ENCODE measurements around the gene MAST3.
A peak's percentile ranks its signal among the peaks of the same experiment; 100 is the strongest.

MAST3 gene

DNA sequence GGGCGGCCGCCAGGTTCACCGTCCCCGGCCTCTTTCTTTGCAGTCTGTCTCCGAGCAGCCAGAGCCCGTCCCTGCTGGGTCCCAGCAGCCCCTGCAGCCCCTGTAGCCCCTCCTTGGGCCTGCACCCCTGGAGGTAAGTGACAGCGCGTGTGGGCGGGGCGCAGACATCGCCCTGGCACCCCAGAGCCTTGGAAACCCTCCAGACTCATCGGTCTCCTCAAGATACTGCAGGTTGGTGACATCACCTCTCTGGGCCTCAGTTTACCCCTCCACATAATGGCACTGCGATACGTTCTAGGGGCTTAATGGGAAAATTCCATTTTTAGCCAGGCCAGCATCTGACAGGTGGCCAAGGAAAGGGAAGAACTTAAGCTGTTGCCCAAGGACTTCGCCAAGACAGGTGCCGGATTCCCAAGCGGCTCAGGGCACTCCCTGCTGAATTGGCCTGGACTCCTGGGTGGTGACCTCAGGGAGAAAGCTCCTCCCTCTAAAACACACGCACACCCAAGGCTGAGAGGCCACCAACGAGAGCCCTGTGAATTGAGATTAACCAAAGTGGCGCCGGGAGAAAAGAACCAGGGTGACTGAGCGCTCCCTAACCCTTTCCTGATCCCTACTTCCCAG lies 13.1 kb downstream of the MAST3 start:
- no peak for TF ChIP-seq Cebpa-rat (IDR thresholded peaks at IDR 0.05)
- Histone ChIP-seq H3K4me3 (peak overlapping the region; percentile 61 to 89 (median 73)), H3K9ac (peak overlapping the region; percentile 66 to 89 (median 82)), H3K4me2 (peak overlapping the region; percentile 88 to 100 (median 98)), H3K36me3 (peaks cover 23 to 48% (median 41%) of the 10 kb centered on the region in 11 experiments), H3K9me3 (replicated peaks in 1 of 11) (no peaks in the 10 kb centered on the region), H4K20me1 (peaks cover 0 to 35% (median 9%) of the 10 kb centered on the region in 11 experiments; a peak in 10 of 22 replicates), H3K27ac (peak overlapping the region; percentile 62 to 81 (median 77); a peak in 19 of 22 replicates), H3K4me1 (peaks cover 45 to 65% (median 55%) of the 10 kb centered on the region in 10 experiments), H3K27me3 (no peaks in the 10 kb centered on the region)

DNA sequence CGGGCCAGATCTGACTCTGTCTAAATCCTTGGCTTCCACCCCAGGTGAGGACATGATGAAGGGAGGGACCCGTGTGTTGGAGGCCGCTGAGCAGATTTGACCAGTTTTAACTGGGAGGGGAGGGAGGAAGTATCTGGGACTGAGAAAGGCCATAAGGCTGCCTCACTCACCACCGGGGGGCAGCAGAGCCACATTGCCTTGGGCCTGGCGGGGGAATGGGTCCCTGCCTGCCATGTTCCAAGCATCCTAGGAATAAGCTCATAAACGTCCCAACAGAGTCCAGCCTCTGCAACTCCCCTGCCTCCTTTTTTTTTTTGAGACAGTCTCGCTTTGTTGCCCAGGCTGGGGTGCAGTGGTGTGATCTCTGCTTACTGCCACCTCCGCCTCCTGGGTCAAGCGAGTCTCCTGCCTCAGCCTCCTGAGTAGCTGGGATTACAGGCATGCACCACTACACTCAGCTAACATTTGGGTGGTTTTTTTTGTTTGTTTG lies 15.5 kb downstream of the MAST3 start:
- Histone ChIP-seq H3K9ac (peak overlapping the region in 5 of 11 experiments; percentile 18 to 45 (median 27); a peak in 5 of 22 replicates), H3K4me3 (no peak overlapping the region), H3K4me2 (peak overlapping the region in 3 of 11 experiments; percentile 5 to 46 (median 13); a peak in 3 of 22 replicates), H3K27ac (peak overlapping the region in 5 of 11 experiments; percentile 15 to 42 (median 39); a peak in 3 of 22 replicates), H3K9me3 (replicated peaks in 1 of 11) (no peaks in the 10 kb centered on the region), H3K36me3 (peaks cover 23 to 52% (median 42%) of the 10 kb centered on the region in 11 experiments), H3K4me1 (peaks cover 40 to 63% (median 49%) of the 10 kb centered on the region in 10 experiments), H3K27me3 (no peaks in the 10 kb centered on the region), H4K20me1 (peaks cover 0 to 46% (median 16%) of the 10 kb centered on the region in 11 experiments; a peak in 15 of 22 replicates)
- TF ChIP-seq Cebpa-rat (IDR thresholded peaks at IDR 0.05) = no peak

DNA sequence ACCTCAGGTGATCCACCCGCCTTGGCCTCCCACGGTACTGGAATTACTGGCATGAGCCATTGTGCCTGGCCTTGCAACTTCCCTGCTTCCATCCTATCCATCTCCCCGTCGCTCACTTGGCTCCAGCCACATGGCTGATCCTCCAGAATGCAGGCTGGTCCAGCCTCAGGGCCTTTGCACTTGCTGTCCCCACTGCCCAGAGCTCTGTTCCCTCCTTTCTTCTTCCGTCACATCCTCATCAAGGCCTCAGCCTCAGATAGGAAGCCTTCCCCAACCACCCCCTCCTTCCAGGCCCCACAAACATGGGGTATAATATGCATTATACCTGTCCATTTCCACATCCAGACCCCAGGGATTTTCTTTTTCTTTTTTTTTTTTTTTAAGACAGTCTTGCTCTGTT lies 16.2 kb downstream of the MAST3 start:
- Histone ChIP-seq H3K4me3 (no peak overlapping the region), H3K4me2 (no peak overlapping the region), H3K9me3 (replicated peaks in 1 of 11) (no peaks in the 10 kb centered on the region), H3K27me3 (no peaks in the 10 kb centered on the region), H3K9ac (peak overlapping the region in 1 of 11 experiments; percentile 17; a peak in 1 of 22 replicates), H4K20me1 (peaks cover 0 to 54% (median 24%) of the 10 kb centered on the region in 11 experiments; a peak in 16 of 22 replicates), H3K4me1 (peaks cover 40 to 63% (median 49%) of the 10 kb centered on the region in 10 experiments), H3K27ac (no peak overlapping the region), H3K36me3 (peaks cover 23 to 52% (median 42%) of the 10 kb centered on the region in 11 experiments)
- TF ChIP-seq Cebpa-rat (IDR thresholded peaks at IDR 0.05) = no peak

DNA sequence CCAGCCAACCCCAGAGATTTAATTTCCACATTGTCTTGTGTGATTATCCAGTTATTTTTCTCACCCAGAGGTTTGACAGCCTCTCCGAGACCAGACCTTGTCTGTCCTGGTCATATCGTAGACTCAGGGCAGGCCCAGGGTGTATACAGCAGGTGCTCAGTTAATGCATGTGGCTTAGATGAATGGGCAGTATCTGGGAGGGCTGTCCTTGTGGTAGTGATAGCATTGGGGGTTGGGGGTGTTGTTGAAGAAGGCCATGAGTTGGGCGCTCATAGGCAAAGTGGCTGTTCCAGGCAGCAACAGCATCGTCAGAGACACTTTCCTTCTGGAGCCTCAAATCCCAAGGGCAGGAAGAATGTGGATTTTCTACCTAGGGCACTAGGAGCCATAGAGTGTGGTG lies 16.9 kb downstream of the MAST3 start:
- H3K4me2 ChIP-seq = no peak overlapping the region

DNA sequence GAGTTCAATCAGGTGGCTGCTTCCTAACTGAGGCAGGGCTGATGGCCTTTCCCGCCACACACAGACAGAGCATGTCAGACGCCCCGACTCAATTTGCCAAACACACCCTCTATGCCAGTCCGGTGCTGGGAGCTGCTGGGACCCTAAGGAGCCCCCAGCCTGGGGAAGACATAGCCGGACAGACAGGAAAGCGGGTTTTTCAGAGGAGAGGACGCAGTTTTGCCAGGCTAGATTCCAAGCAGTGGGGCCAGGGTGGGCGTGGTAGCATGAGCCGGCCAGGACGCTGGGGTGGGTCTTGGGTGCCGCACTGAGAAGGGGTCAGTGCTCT lies 19.8 kb downstream of the MAST3 start:
- H3K4me2 ChIP-seq = peak overlapping the region; percentile 82 to 92 (median 89)
- peaks cover 20 to 79% (median 40%) of the 10 kb centered on the region in 11 experiments; a peak in 20 of 22 replicates for H4K20me1 ChIP-seq
- H3K9ac ChIP-seq = peak overlapping the region in 10 of 11 experiments; percentile 46 to 65 (median 54); a peak in 16 of 22 replicates
- peaks cover 23 to 61% (median 46%) of the 10 kb centered on the region in 11 experiments for H3K36me3 ChIP-seq
- H3K4me1 ChIP-seq = peaks cover 33 to 59% (median 38%) of the 10 kb centered on the region in 10 experiments
- no peaks in the 10 kb centered on the region for H3K27me3 ChIP-seq
- H3K27ac ChIP-seq = peak overlapping the region in 2 of 11 experiments; percentile 19 to 53; a peak in 1 of 22 replicates
- peak overlapping the region in 9 of 10 experiments; percentile 30 to 69 (median 49); a peak in 16 of 20 replicates for H3K4me3 ChIP-seq
- TF ChIP-seq Cebpa-rat (IDR thresholded peaks at IDR 0.05) = no peak
- no peaks in the 10 kb centered on the region for H3K9me3 ChIP-seq (replicated peaks in 1 of 11)

More for the DNA sequence above, 16.9 kb downstream of the MAST3 start:
- Histone ChIP-seq H3K9ac (peak overlapping the region in 2 of 11 experiments; percentile 10 to 17; a peak in 1 of 22 replicates), H3K4me1 (peaks cover 40 to 63% (median 49%) of the 10 kb centered on the region in 10 experiments), H4K20me1 (peaks cover 4 to 60% (median 29%) of the 10 kb centered on the region in 11 experiments; a peak in 19 of 22 replicates), H3K4me3 (no peak overlapping the region), H3K9me3 (replicated peaks in 1 of 11) (no peaks in the 10 kb centered on the region), H3K27ac (no peak overlapping the region), H3K27me3 (no peaks in the 10 kb centered on the region), H3K36me3 (peaks cover 23 to 52% (median 42%) of the 10 kb centered on the region in 11 experiments)
- no peak for TF ChIP-seq Cebpa-rat (IDR thresholded peaks at IDR 0.05)

DNA sequence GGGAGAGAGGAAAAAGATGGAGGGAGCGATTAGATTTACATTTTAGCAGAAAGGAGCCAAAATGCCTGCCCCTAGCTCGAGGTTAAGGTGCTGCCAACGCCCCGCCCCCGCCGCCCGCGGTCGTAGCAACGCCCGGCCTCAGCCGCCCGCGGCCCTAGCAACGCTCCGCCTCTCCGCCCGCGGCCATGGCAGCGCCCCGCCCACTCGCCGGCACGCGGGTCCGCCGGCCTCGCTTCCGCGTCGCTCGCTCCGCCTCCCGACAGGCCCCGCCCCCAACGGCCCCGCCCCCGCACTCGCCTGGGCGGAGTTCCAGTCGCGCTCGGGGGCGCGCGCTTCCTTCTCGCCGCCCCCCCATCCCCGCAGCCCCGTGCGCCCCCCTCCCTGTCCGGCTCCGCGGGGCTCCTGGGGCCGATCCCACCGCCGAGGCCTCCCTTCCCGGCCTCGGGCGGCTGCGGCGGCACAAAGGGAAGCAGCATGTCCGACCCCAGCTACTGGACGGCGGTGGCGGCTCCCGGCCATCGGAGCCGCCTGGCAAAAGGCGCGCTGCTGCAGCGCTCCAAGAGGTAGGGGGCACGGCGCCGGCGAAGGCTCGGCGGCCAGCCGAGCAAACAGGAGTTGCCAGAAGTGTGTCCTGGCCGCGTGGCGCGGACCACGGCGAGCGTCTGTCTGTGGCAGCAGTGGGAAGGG lies 20.3 kb downstream of the MAST3 start:
- Histone ChIP-seq H3K9ac (peak overlapping the region; percentile 70 to 85 (median 80)), H3K27me3 (no peaks in the 10 kb centered on the region), H3K4me3 (peak overlapping the region; percentile 55 to 73 (median 69)), H3K4me2 (peak overlapping the region; percentile 90 to 100 (median 98)), H3K9me3 (replicated peaks in 1 of 11) (no peaks in the 10 kb centered on the region), H3K36me3 (peaks cover 28 to 62% (median 47%) of the 10 kb centered on the region in 11 experiments), H4K20me1 (peaks cover 20 to 84% (median 40%) of the 10 kb centered on the region in 11 experiments; a peak in 20 of 22 replicates), H3K4me1 (peaks cover 36 to 59% (median 40%) of the 10 kb centered on the region in 10 experiments), H3K27ac (peak overlapping the region in 10 of 11 experiments; percentile 23 to 76 (median 70); a peak in 19 of 22 replicates)
- TF ChIP-seq Cebpa-rat (IDR thresholded peaks at IDR 0.05) = no peak

DNA sequence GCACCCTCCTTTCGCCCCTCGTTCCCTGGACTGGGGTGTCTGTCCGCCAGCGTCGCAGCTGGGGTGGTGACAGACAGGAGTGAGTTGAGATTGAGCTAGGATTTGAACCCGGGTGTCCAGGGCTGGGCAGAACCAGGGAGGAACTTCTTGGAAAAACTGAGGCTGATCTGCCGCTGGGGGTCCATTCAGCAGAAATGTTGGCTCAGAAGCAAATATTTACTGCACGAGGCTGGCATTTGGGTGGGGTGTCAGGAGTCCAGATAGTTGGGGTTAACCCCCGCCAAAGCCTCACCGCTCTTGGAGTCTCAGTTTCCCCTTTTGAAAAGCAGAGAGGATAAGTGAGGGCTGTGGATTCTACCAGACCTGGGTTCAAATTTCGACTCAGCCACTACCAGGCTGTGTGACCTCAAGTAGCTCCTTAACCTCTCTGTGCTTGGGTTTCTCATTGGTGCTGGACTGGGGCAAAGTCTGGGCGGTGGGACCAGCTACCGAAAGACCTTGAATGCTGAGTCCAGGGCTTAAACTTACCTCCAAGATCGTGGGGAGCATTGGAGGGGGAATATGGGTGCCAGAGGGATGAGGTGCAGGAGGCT lies 20.9 kb downstream of the MAST3 start:
- peak overlapping the region in 10 of 11 experiments; percentile 23 to 76 (median 70); a peak in 19 of 22 replicates for H3K27ac ChIP-seq
- peaks cover 20 to 88% (median 42%) of the 10 kb centered on the region in 11 experiments; a peak in 20 of 22 replicates for H4K20me1 ChIP-seq
- peak overlapping the region; percentile 86 to 100 (median 98) for H3K4me2 ChIP-seq

DNA sequence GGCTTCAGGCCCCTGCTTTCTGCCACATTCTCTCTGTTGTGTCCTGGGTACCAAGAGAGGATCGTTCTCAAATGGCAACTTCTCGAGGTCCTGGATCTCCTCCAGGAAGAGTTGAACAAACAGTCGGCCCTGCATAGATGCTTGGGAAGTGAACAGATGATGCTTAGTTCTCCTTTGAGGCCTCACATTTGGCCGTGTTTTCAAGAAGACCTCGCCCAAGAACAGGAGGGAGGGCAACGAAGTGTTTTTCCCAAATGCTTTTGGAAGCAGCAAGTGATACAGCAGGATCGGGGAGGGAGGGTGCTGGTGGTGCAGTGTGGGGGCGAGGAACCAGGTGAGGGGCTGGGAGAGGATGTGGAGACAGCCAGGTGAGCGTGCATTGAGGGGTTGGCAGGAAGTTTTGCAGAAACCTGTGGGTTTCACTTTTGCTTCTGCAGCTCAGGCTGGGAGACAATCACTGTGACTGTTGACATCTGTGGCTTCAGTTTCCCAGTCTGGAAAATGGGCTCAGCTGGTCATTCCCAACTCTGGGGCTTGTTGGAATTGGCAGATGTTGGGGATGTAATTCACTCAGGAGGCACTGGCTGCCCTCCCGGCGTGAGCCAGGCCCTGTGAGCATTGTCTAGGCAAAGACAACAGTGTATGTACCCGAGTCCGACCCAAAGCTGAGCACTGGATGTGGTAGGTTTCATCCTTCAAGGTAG lies 21.6 kb downstream of the MAST3 start:
- Histone ChIP-seq H3K27me3 (no peaks in the 10 kb centered on the region), H3K27ac (no peak overlapping the region), H3K9me3 (replicated peaks in 1 of 11) (no peaks in the 10 kb centered on the region), H3K4me2 (peak overlapping the region; percentile 86 to 100 (median 98)), H3K4me3 (peak overlapping the region in 4 of 10 experiments; percentile 69 to 73 (median 70); a peak in 8 of 20 replicates), H3K4me1 (peaks cover 42 to 59% (median 47%) of the 10 kb centered on the region in 10 experiments), H4K20me1 (peaks cover 20 to 91% (median 42%) of the 10 kb centered on the region in 11 experiments; a peak in 20 of 22 replicates), H3K36me3 (peaks cover 36 to 65% (median 51%) of the 10 kb centered on the region in 11 experiments), H3K9ac (peak overlapping the region in 9 of 11 experiments; percentile 70 to 85 (median 80); a peak in 11 of 22 replicates)
- TF ChIP-seq Cebpa-rat (IDR thresholded peaks at IDR 0.05) = no peak

More for the DNA sequence above, 20.9 kb downstream of the MAST3 start:
- Histone ChIP-seq H3K36me3 (peaks cover 35 to 65% (median 51%) of the 10 kb centered on the region in 11 experiments), H3K9ac (peak overlapping the region; percentile 70 to 85 (median 80)), H3K4me1 (peaks cover 42 to 59% (median 47%) of the 10 kb centered on the region in 10 experiments), H3K9me3 (replicated peaks in 1 of 11) (no peaks in the 10 kb centered on the region), H3K4me3 (peak overlapping the region; percentile 55 to 73 (median 69)), H3K27me3 (no peaks in the 10 kb centered on the region)
- TF ChIP-seq Cebpa-rat (IDR thresholded peaks at IDR 0.05) = no peak
